Breast epithelium (tissue), 4 donors: ENCODE results near the gene DUS1L. TPM values are rescaled to one million over a fixed set of nuclear protein-coding genes. Genes with fewer than 3 reads are reported as not detected.

Source experiments
- DNase-seq, 2 donors: peaks; one replicate each; pipeline ENCODE4 v3.0.0-alpha.2; 2019; ENCODE audit warnings: low spot score in 2 of 2
- H3K27ac ChIP-seq, 2 donors: fragments of 200-600 bp; sonication (generic) in 1 of 2; one replicate each; pipeline ENCODE4 v1.5.1; 2016 to 2019; ENCODE audit warnings: mild to moderate bottlenecking in 1 of 2
- H3K27me3 ChIP-seq, 2 donors: fragments of 200-600 bp; sonication (generic) in 1 of 2; one replicate each; pipeline versions ENCODE4 v1.5.1 to v1.6.0; 2017 to 2019; ENCODE audit warnings: control low read depth in 1 of 2, mild to moderate bottlenecking in 1 of 2
- H3K36me3 ChIP-seq: fragments of 200-600 bp; one replicate; pipeline ENCODE4 v1.5.1; 2019
- H3K4me1 ChIP-seq, 2 donors: fragments of 200-600 bp; sonication (generic); one replicate each; pipeline ENCODE4 v1.5.1; 2016 to 2019; ENCODE audit warnings: control low read depth in 1 of 2
- H3K4me3 ChIP-seq, 3 donors: fragments of 200-600 bp; sonication (generic); 1 replicate in 2 of 3; 2 replicates in 1 of 3; pipeline ENCODE4 v1.5.1; 2016 to 2019; ENCODE audit warnings: mild to moderate bottlenecking in 3 of 3, moderate library complexity in 2 of 3
- H3K9me3 ChIP-seq, 2 donors: fragments of 200-600 bp; sonication (generic) in 1 of 2; one replicate each; pipeline ENCODE4 v1.5.1; 2016 to 2019; ENCODE audit warnings: control low read depth in 1 of 2
- CTCF ChIP-seq, 3 donors: fragments of 450-650 bp; IDR thresholded peaks; one replicate each; pipeline ENCODE4 v1.5.1; 2016 to 2017; ENCODE audit warnings: antibody characterized with exemption in 3 of 3, mild to moderate bottlenecking in 3 of 3, moderate library complexity in 3 of 3
- POLR2A ChIP-seq: fragments of 450-650 bp; IDR thresholded peaks from one replicate; pipeline ENCODE4 v1.6.1; 2016; ENCODE audit warnings: antibody characterized with exemption, mild to moderate bottlenecking, moderate library complexity
- POLR2AphosphoS5 ChIP-seq, 3 donors: sonication (generic); formaldehyde crosslinking; IDR thresholded peaks; one replicate each; pipeline ENCODE4 v1.6.1; 2017; ENCODE audit warnings: antibody characterized with exemption in 3 of 3
- intact Hi-C: fragments of 100-400 bp; cut with DNase I; formaldehyde crosslinking; loops from one replicate; pipeline ENCODE4 v1.15.1; 2023; ENCODE audit warnings: low total_unique reads
- total RNA-seq, 3 donors: library from RNA; depleted of rRNA; stranded (reverse); fragments of >200 nt; gene quantifications; one replicate each; pipeline ENCODE4 v1.1.0, GENCODE V29; 2016

Gene DUS1L
- total RNA-seq, 3 donors from 2014 or later: 55.0 to 96.4 (median 82.0) TPM

GRCh38 chr17:82062076-82062983 lies 3.3 kb downstream of the DUS1L start:
- no peaks in the 10 kb centered on the region for H3K27me3 ChIP-seq
- intact Hi-C loops: no loop called here
- H3K9me3 ChIP-seq: no peaks in the 10 kb centered on the region
- H3K4me1 ChIP-seq: peaks cover 0 to 11% of the 10 kb centered on the region in 2 donors
- no peak overlapping the region for H3K4me3 ChIP-seq
- H3K27ac ChIP-seq: no peak overlapping the region
- no peak for DNase-seq
- peaks cover 5% of the 10 kb centered on the region for H3K36me3 ChIP-seq
- TF ChIP-seq POLR2AphosphoS5 (IDR thresholded peaks at IDR 0.05): no peak
- TF ChIP-seq POLR2A: no peak
- no peak for TF ChIP-seq CTCF (IDR thresholded peaks at IDR 0.05)

- DNase-seq: no peak
- TF ChIP-seq CTCF (IDR thresholded peaks at IDR 0.05): no peak
- no peak for TF ChIP-seq POLR2AphosphoS5 (IDR thresholded peaks at IDR 0.05)
- no peak for TF ChIP-seq POLR2A
- Histone ChIP-seq H3K4me1 (peaks cover 0 to 11% of the 10 kb centered on the region in 2 donors), H3K36me3 (peaks cover 5% of the 10 kb centered on the region), H3K27ac (no peak overlapping the region), H3K9me3 (no peaks in the 10 kb centered on the region), H3K27me3 (no peaks in the 10 kb centered on the region), H3K4me3 (no peak overlapping the region)
- intact Hi-C loops: no loop called here
Measured at GRCh38 chr17:82061047-82061925, 4.3 kb downstream of the DUS1L start.

- no peak for DNase-seq
- no peaks in the 10 kb centered on the region for H3K9me3 ChIP-seq
- TF ChIP-seq POLR2AphosphoS5 (IDR thresholded peaks at IDR 0.05) (no peak), CTCF (IDR thresholded peaks at IDR 0.05) (no peak), POLR2A (no peak)
- H3K4me1 ChIP-seq: peaks cover 0 to 11% of the 10 kb centered on the region in 2 donors
- intact Hi-C loops: no loop called here
- no peak overlapping the region for H3K27ac ChIP-seq
- no peak overlapping the region for H3K4me3 ChIP-seq
- peaks cover 5% of the 10 kb centered on the region for H3K36me3 ChIP-seq
- H3K27me3 ChIP-seq: no peaks in the 10 kb centered on the region
Measured at GRCh38 chr17:82060614-82061013, 5.0 kb downstream of the DUS1L start.

DNA sequence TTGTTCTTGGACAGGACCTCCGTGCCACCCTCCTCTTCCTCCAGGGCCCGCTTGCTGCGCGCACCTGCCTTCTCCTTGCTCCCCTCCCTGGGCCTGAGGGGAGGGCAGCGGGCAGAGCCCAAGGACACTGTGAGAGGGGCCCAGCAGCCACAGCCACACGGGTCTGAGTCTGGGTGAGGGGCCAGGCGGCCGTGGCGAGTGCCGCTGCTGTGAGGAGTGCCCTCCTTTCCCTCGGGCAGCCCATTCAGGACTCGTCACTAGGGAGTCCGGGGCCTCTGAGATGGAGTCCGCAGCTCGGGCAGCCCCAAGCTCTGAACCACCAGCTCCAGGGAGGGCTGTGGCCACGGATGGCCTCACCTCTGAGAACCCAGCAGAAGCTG lies 5.6 kb downstream of the DUS1L start:
- Histone ChIP-seq H3K27me3 (no peaks in the 10 kb centered on the region), H3K4me3 (no peak overlapping the region), H3K9me3 (no peaks in the 10 kb centered on the region), H3K36me3 (peaks cover 5% of the 10 kb centered on the region), H3K4me1 (peaks cover 0 to 11% of the 10 kb centered on the region in 2 donors), H3K27ac (no peak overlapping the region)
- DNase-seq: no peak
- TF ChIP-seq CTCF (IDR thresholded peaks at IDR 0.05) (no peak), POLR2AphosphoS5 (IDR thresholded peaks at IDR 0.05) (no peak), POLR2A (no peak)
- intact Hi-C loops: no loop called here
